BJ (cell line): Measurements from ENCODE around the gene NANS. TPM values are rescaled to one million over a fixed set of nuclear protein-coding genes. Genes with fewer than 3 reads are reported as not detected.
"Not testable (repeated sequence)": the region's sequence is repeated elsewhere in the genome, so short reads cannot be mapped to it uniquely, and the experiment has no call there.

Experiments
- CTCF ChIA-PET: fragments of 350-600 bp; formaldehyde crosslinking; extraction: SDS; loops from one replicate; lab custom pipeline; 2021; ENCODE audit warnings: antibody characterized with exemption, inconsistent platforms; lab: Yijun Ruan, JAX
- POLR2A ChIA-PET: fragments of 300-600 bp; sonication (Branson Sonifier 250); formaldehyde crosslinking; extraction: SDS; loops from one replicate; lab custom pipeline; 2021; ENCODE audit warnings: antibody characterized with exemption; lab: Charles Lee
- DNase-seq: peaks from one replicate; pipeline ENCODE4 v3.0.0-alpha.2; 2011; ENCODE audit warnings: low read depth
- H3K27me3 ChIP-seq: 2 replicates; pipeline ENCODE4 v1.6.0; 2011; ENCODE audit warnings: low read length; ENCODE audit not compliant: control insufficient read depth, insufficient read depth
- H3K36me3 ChIP-seq: 2 replicates; pipeline ENCODE4 v1.5.1; 2011; ENCODE audit warnings: low read length; ENCODE audit not compliant: control insufficient read depth, insufficient read depth
- H3K4me3 ChIP-seq: 2 replicates; pipeline ENCODE4 v1.5.1; 2011; ENCODE audit warnings: low read depth, mild to moderate bottlenecking, control low read depth, low read length
- polyA plus RNA-seq: library from polyadenylated mRNA; depleted of rRNA; stranded (reverse); fragments of >200 nt; gene quantifications from 2 replicates; pipeline ENCODE4 v1.2.3, GENCODE V29; 2011
- TF ChIP-seq, protein P1 (sequence below): IDR thresholded peaks from 2 replicates; pipeline ENCODE4 v1.5.1; 2011; ENCODE audit warnings: low read depth, mild to moderate bottlenecking, control low read depth, inconsistent platforms, low read length, moderate library complexity; ENCODE audit not compliant: insufficient read depth

The NANS gene
- polyA plus RNA-seq, 1 experiment: 142 TPM

- TF ChIP-seq, protein P1, sequence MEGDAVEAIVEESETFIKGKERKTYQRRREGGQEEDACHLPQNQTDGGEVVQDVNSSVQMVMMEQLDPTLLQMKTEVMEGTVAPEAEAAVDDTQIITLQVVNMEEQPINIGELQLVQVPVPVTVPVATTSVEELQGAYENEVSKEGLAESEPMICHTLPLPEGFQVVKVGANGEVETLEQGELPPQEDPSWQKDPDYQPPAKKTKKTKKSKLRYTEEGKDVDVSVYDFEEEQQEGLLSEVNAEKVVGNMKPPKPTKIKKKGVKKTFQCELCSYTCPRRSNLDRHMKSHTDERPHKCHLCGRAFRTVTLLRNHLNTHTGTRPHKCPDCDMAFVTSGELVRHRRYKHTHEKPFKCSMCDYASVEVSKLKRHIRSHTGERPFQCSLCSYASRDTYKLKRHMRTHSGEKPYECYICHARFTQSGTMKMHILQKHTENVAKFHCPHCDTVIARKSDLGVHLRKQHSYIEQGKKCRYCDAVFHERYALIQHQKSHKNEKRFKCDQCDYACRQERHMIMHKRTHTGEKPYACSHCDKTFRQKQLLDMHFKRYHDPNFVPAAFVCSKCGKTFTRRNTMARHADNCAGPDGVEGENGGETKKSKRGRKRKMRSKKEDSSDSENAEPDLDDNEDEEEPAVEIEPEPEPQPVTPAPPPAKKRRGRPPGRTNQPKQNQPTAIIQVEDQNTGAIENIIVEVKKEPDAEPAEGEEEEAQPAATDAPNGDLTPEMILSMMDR: no peak
- H3K4me3 ChIP-seq: no peak overlapping the region
- H3K27me3 ChIP-seq: no peaks in the 10 kb centered on the region
- ChIA-PET CTCF (interaction anchor here (0.6 to 1.3 kb wide), 2 partner anchors 12 to 141 kb away, joined by 3 to 4 read pairs; no protein-coding TSS in a partner anchor), POLR2A (no interaction called here)
- H3K36me3 ChIP-seq: no peaks in the 10 kb centered on the region
- DNase-seq: no peak
These were observed 64.5 kb downstream of the NANS start for GRCh38 chr9:98121058-98121457.

- H3K27me3 ChIP-seq, DNase-seq, POLR2A ChIA-PET, H3K4me3 ChIP-seq, H3K36me3 ChIP-seq: not testable (repeated sequence)
- CTCF ChIA-PET: interaction anchor here (1.3 kb wide), 1 partner anchor 13 kb away, joined by 3 read pairs; no protein-coding TSS in a partner anchor
These were observed 67.6 kb downstream of the NANS start for GRCh38 chr9:98124091-98124490.

DNA sequence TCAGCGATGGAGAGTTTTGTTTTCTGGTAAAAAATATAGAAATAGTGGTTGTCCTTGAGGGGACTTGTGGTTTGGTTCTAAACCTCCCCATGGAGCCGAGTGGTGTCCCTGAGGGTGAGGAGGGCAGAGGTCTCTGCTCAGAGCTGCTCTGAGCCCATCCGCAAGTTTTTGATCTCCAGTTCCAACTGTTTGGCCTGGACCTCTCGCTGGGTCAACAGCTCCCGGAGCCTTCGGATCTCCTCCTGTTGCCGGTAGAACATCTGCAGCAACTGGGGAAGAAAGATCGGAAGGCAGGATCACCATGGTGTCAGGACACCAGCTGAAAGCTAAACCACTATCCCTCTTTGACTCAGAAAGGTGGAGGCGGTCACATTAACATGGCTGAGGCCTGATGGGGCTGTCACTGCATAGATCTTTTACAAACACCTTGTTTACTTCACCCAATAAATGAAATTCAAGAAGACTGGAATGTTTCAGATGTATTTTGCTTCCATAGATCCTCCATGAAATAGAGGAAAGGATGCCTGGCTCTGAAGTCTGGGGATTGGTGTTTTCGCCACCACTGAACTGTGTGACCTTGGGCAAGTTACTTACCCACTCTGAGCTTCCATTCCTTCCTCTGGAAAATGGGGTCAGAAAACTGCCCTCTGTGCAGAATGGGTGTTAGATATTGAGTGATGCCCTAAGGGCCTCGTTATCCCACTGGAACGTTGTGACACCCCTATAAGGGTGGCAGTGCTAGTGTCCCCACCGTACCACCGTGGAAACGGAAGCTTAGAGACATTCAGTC, 68.3 kb downstream of the NANS start:
- TF ChIP-seq, protein P1: no peak
- H3K27me3 ChIP-seq: no peaks in the 10 kb centered on the region
- H3K36me3 ChIP-seq: no peaks in the 10 kb centered on the region
- ChIA-PET CTCF (interaction anchor here (1.3 kb wide), 1 partner anchor 14 kb away, joined by 3 read pairs; no protein-coding TSS in a partner anchor), POLR2A (no interaction called here)
- DNase-seq: no peak
- no peak overlapping the region for H3K4me3 ChIP-seq

GRCh38 chr9:98127226-98127625, 70.7 kb downstream of the NANS start:
- ChIA-PET CTCF (no interaction called here), POLR2A (interaction anchor here (0.5 kb wide), 1 partner anchor 21 kb away, joined by 3 read pairs; no protein-coding TSS in a partner anchor)
- TF ChIP-seq, protein P1: no peak
- Histone ChIP-seq H3K27me3 (no peaks in the 10 kb centered on the region), H3K36me3 (no peaks in the 10 kb centered on the region), H3K4me3 (no peak overlapping the region)
- no peak for DNase-seq

- no peak for DNase-seq
- TF ChIP-seq, protein P1: no peak
- no peaks in the 10 kb centered on the region for H3K36me3 ChIP-seq
- no peak overlapping the region for H3K4me3 ChIP-seq
- CTCF ChIA-PET: interaction anchor here (1.3 kb wide), 1 partner anchor 9 kb away, joined by 5 read pairs; the partner anchor contains the start of gene TRIM14
- H3K27me3 ChIP-seq: no peaks in the 10 kb centered on the region
- POLR2A ChIA-PET: no interaction called here
These were observed 71.8 kb downstream of the NANS start for GRCh38 chr9:98128316-98128715.
